Retinal pigment epithelial cell (primary cell): ENCODE results near the gene KCNK4.
A peak's percentile ranks its signal among the peaks of the same experiment; 100 is the strongest.
"Not testable (repeated sequence)": the region's sequence is repeated elsewhere in the genome, so short reads cannot be mapped to it uniquely, and the experiment has no call there.

Source experiments
- DNase-seq: peaks from one replicate; pipeline ENCODE4 v3.0.0-alpha.2; 2010; ENCODE audit warnings: low read depth
- H3K4me3 ChIP-seq: 2 replicates; pipeline ENCODE4 v1.5.1; 2011; ENCODE audit warnings: mild to moderate bottlenecking, low read length, control low read depth, moderate library complexity
- TF ChIP-seq, protein P1 (sequence below): conservative IDR thresholded peaks from 2 replicates; pipeline ENCODE4 v1.5.1; 2011; ENCODE audit warnings: low read depth, low read length, control low read depth, inconsistent platforms

KCNK4 gene

DNA sequence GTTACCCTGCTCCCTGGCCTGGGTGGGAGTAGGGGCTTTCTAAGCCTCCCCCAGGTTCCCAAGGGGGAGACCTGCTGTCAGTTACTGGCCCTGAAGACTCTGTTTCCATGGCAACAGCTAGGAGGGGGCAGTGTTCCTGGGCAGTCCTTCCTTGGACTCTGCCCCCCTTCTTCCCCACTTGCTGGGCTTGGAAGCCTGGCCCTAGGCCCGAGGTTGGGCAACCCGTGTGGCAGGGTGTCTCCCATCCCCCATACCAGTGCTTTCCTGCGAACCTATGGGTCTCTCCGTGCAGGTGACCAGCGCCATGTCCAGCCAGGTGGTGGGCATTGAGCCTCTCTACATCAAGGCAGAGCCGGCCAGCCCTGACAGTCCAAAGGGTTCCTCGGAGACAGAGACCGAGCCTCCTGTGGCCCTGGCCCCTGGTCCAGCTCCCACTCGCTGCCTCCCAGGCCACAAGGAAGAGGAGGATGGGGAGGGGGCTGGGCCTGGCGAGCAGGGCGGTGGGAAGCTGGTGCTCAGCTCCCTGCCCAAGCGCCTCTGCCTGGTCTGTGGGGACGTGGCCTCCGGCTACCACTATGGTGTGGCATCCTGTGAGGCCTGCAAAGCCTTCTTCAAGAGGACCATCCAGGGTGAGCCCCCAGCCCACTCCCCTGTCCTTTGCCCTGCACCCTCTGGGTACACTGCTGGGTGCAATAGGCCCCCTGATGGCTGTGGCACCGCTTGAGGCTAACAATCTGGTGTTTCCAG lies 15.9 kb downstream of the KCNK4 start:
- H3K4me3 ChIP-seq, result peak overlapping the region; percentile 73
- no peak for DNase-seq

DNA sequence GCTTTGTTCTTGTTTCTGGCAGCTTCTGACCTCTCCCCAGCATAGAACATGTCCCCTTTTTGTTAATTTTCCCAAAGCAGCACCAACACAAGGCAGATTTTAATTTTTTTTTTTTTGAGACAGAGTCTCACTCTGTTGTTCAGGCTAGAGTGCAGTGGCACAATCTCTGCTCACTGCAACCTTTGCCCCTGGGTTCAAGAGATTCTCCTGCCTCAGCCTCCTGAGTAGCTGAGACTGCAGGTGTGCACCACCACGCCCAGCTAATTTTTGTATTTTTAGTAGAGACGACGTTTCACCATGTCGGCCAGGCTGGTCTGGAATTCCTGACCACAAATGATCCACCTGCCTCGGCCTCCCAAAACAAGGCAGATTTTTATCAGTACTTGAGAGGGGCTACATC lies 16.7 kb downstream of the KCNK4 start:
- not testable (repeated sequence) for H3K4me3 ChIP-seq, DNase-seq

More for the DNA sequence above, 15.9 kb downstream of the KCNK4 start:
- TF ChIP-seq, protein P1, sequence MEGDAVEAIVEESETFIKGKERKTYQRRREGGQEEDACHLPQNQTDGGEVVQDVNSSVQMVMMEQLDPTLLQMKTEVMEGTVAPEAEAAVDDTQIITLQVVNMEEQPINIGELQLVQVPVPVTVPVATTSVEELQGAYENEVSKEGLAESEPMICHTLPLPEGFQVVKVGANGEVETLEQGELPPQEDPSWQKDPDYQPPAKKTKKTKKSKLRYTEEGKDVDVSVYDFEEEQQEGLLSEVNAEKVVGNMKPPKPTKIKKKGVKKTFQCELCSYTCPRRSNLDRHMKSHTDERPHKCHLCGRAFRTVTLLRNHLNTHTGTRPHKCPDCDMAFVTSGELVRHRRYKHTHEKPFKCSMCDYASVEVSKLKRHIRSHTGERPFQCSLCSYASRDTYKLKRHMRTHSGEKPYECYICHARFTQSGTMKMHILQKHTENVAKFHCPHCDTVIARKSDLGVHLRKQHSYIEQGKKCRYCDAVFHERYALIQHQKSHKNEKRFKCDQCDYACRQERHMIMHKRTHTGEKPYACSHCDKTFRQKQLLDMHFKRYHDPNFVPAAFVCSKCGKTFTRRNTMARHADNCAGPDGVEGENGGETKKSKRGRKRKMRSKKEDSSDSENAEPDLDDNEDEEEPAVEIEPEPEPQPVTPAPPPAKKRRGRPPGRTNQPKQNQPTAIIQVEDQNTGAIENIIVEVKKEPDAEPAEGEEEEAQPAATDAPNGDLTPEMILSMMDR, result no peak

DNA sequence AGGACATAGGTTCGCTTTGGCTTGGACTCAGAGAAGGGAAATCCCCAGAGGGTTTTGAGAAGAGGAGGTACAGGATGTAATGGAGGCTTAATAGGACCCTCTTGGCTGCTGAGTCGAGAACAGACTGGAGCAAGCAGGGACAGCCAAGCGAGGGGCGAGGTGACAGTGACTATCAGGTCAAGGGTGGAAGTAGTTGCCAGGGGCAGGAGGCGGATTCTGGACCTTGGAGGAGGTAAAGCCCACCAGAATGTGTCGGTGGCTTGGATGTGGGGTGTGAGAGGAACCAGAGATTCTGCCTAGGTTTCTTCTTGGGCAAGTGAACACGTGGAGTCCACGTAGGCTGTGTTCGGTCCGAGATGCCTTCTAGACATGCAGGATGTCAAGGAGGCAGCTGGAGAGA lies 21.8 kb downstream of the KCNK4 start:
- no peak for DNase-seq
- TF ChIP-seq, protein P1, result no peak
- H3K4me3 ChIP-seq, result no peak overlapping the region

GRCh38 chr11:64313491-64314145 lies 22.5 kb downstream of the KCNK4 start:
- H3K4me3 ChIP-seq, result no peak overlapping the region
- DNase-seq, result no peak

DNA sequence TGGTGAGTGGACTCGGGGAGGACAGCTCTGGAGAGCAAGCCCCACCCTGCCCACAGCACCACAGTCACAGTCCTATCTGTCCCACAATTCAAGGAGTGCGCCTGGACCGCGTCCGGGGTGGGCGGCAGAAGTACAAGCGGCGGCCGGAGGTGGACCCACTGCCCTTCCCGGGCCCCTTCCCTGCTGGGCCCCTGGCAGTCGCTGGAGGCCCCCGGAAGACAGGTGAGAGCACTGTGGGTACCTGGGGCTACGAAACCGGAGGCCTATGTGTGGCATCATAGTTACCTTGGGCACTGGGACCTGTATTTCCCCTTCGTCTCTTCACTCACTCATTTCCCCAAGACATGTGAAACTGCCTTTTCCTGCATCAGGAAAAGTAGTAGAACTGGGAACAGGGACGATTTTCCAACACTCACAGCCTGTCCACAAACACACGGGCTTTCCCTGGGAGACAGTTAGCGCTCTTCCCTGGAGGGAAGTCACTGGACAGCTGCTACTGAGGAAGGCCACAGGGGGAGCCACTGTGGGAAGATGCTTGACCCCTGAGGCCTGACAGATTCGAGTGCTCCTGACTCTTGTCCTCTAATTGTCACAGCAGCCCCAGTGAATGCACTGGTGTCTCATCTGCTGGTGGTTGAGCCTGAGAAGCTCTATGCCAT lies 23.2 kb downstream of the KCNK4 start:
- no peak overlapping the region for H3K4me3 ChIP-seq
- TF ChIP-seq, protein P1, result no peak
- DNase-seq, result no peak

More at GRCh38 chr11:64313491-64314145, 22.5 kb downstream of the KCNK4 start:
- TF ChIP-seq, protein P1, result no peak

- DNase-seq, result no peak
- no peak overlapping the region for H3K4me3 ChIP-seq
- TF ChIP-seq, protein P1, result no peak
Measured at GRCh38 chr11:64314805-64315561, 23.9 kb downstream of the KCNK4 start.

DNA sequence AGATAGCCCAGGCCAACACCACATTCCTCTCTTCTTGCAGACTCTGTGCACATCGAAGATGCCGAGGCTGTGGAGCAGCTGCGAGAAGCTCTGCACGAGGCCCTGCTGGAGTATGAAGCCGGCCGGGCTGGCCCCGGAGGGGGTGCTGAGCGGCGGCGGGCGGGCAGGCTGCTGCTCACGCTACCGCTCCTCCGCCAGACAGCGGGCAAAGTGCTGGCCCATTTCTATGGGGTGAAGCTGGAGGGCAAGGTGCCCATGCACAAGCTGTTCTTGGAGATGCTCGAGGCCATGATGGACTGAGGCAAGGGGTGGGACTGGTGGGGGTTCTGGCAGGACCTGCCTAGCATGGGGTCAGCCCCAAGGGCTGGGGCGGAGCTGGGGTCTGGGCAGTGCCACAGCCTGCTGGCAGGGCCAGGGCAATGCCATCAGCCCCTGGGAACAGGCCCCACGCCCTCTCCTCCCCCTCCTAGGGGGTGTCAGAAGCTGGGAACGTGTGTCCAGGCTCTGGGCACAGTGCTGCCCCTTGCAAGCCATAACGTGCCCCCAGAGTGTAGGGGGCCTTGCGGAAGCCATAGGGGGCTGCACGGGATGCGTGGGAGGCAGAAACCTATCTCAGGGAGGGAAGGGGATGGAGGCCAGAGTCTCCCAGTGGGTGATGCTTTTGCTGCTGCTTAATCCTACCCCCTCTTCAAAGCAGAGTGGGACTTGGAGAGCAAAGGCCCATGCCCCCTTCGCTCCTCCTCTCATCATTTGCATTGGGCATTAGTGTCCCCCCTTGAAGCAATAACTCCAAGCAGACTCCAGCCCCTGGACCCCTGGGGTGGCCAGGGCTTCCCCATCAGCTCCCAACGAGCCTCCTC lies 24.8 kb downstream of the KCNK4 start:
- DNase-seq, result not testable (repeated sequence)
- H3K4me3 ChIP-seq, result peak overlapping the region; percentile 94
